Natural killer cell treated with Interleukin-12 subunit alpha and Interleukin-12 subunit beta and Interleukin-15 and Interleukin-18, amount 100 ng/mL, for 72 hours (primary cell): ENCODE measurements around the gene DMPK. TPM values are rescaled to one million over a fixed set of nuclear protein-coding genes. Genes with fewer than 3 reads are reported as not detected.
A peak's percentile ranks its signal among the peaks of the same experiment; 100 is the strongest.
"Not testable (repeated sequence)": the region's sequence is repeated elsewhere in the genome, so short reads cannot be mapped to it uniquely, and the experiment has no call there.

Experiments
- ATAC-seq, 2 donors: fragments of 150-1000 bp; cut with Tn5 transposase in 1 of 2; sonication (Bioruptor Pico), chemical (Tn5 transposase) in 1 of 2; 2 replicates each; pipeline ENCODE4 v1.10.0; 2021
- DNase-seq: peaks from one replicate; pipeline ENCODE4 v3.0.0; 2022; ENCODE audit warnings: low spot score
- H3K27ac Mint-ChIP-seq, 2 donors: 1 replicate in 1 of 2; 2 replicates in 1 of 2; pipeline ENCODE4 v1.8.0; 2022; ENCODE audit warnings: mixed read lengths in 2 of 2, mild to moderate bottlenecking in 1 of 2, moderate library complexity in 1 of 2
- H3K27me3 Mint-ChIP-seq, 2 donors: 1 replicate in 1 of 2; 2 replicates in 1 of 2; pipeline ENCODE4 v1.8.0; 2022; ENCODE audit warnings: mixed read lengths in 2 of 2
- H3K36me3 Mint-ChIP-seq: one replicate; pipeline ENCODE4 v1.8.0; 2022; ENCODE audit warnings: mixed read lengths
- H3K4me1 Mint-ChIP-seq, 2 donors: 1 replicate in 1 of 2; 2 replicates in 1 of 2; pipeline ENCODE4 v1.8.0; 2022; ENCODE audit warnings: low read depth in 2 of 2, mixed read lengths in 2 of 2, mild to moderate bottlenecking in 1 of 2
- H3K4me3 Mint-ChIP-seq: one replicate; pipeline ENCODE4 v1.8.0; 2022; ENCODE audit warnings: mixed read lengths
- H3K9me3 Mint-ChIP-seq: 2 replicates; pipeline ENCODE4 v1.8.0; 2022; ENCODE audit warnings: mixed read lengths
- total RNA-seq, 2 donors: library from RNA; stranded (reverse); gene quantifications; one replicate each; pipeline ENCODE4 v1.2.3, GENCODE V29; 2022

DMPK gene
- total RNA-seq, 2 donors from 2014 or later = 40.8 to 51.1 TPM

- Mint-ChIP-seq H3K4me1 (peaks cover 1 to 4% of the 10 kb centered on the region in 2 donors), H3K9me3 (no peaks in the 10 kb centered on the region), H3K36me3 (no peaks in the 10 kb centered on the region), H3K27me3 (peaks cover 10 to 15% of the 10 kb centered on the region in 2 donors), H3K4me3 (no peak overlapping the region), H3K27ac (no peak overlapping the region)
- DNase-seq (no peak), ATAC-seq (no peak)
These were observed 22.1 kb upstream of the DMPK start for GRCh38 chr19:45804140-45804958.

GRCh38 chr19:45801603-45802175, 19.4 kb upstream of the DMPK start:
- no peaks in the 10 kb centered on the region for H3K36me3 Mint-ChIP-seq
- no peaks in the 10 kb centered on the region for H3K9me3 Mint-ChIP-seq
- H3K4me3 Mint-ChIP-seq = no peak overlapping the region
- ATAC-seq (peak in 1 of 2 donors; percentile 26), DNase-seq (no peak)
- H3K4me1 Mint-ChIP-seq = peaks cover 0 to 7% of the 10 kb centered on the region in 2 donors
- H3K27me3 Mint-ChIP-seq = peaks cover 16 to 22% of the 10 kb centered on the region in 2 donors
- no peak overlapping the region for H3K27ac Mint-ChIP-seq

- H3K27me3 Mint-ChIP-seq = peaks cover 15 to 17% of the 10 kb centered on the region in 2 donors
- ATAC-seq (no peak), DNase-seq (no peak)
- H3K9me3 Mint-ChIP-seq = no peaks in the 10 kb centered on the region
- no peaks in the 10 kb centered on the region for H3K36me3 Mint-ChIP-seq
- no peak overlapping the region for H3K27ac Mint-ChIP-seq
- H3K4me3 Mint-ChIP-seq = no peak overlapping the region
- H3K4me1 Mint-ChIP-seq = peaks cover 0 to 4% of the 10 kb centered on the region in 2 donors
These were observed 17.8 kb upstream of the DMPK start for GRCh38 chr19:45800070-45800553.

- H3K27ac Mint-ChIP-seq, H3K4me3 Mint-ChIP-seq, H3K36me3 Mint-ChIP-seq, ATAC-seq, H3K9me3 Mint-ChIP-seq, DNase-seq, H3K4me1 Mint-ChIP-seq: not testable (repeated sequence)
- peaks cover 19 to 23% of the 10 kb centered on the region in 2 donors for H3K27me3 Mint-ChIP-seq
These were observed 17.3 kb upstream of the DMPK start for GRCh38 chr19:45799541-45799940.

- no peak overlapping the region for H3K4me3 Mint-ChIP-seq
- H3K27me3 Mint-ChIP-seq = peaks cover 19 to 25% of the 10 kb centered on the region in 2 donors
- no peaks in the 10 kb centered on the region for H3K9me3 Mint-ChIP-seq
- no peaks in the 10 kb centered on the region for H3K36me3 Mint-ChIP-seq
- DNase-seq (no peak), ATAC-seq (peak; percentile 69 to 70)
- H3K27ac Mint-ChIP-seq = no peak overlapping the region
- peaks cover under 1 to 5% of the 10 kb centered on the region in 2 donors for H3K4me1 Mint-ChIP-seq
These were observed 16.8 kb upstream of the DMPK start for GRCh38 chr19:45798995-45799517.

- Mint-ChIP-seq H3K4me1 (peaks cover 33 to 34% of the 10 kb centered on the region in 2 donors), H3K4me3 (peak overlapping the region; percentile 5), H3K36me3 (no peaks in the 10 kb centered on the region), H3K27ac (no peak overlapping the region), H3K27me3 (peaks cover 13 to 16% of the 10 kb centered on the region in 2 donors), H3K9me3 (no peaks in the 10 kb centered on the region)
- ATAC-seq (no peak), DNase-seq (no peak)
These were observed 12.3 kb upstream of the DMPK start for GRCh38 chr19:45794627-45795026.

GRCh38 chr19:45793876-45794275, 11.6 kb upstream of the DMPK start:
- Mint-ChIP-seq H3K4me1 (peaks cover 34 to 37% of the 10 kb centered on the region in 2 donors), H3K4me3 (peak overlapping the region; percentile 82), H3K36me3 (peaks cover 6% of the 10 kb centered on the region), H3K9me3 (no peaks in the 10 kb centered on the region), H3K27ac (peak overlapping the region in 1 of 2 donors; percentile 75), H3K27me3 (peaks cover 11 to 12% of the 10 kb centered on the region in 2 donors)
- DNase-seq = no peak
- ATAC-seq = no peak

- Mint-ChIP-seq H3K9me3 (no peaks in the 10 kb centered on the region), H3K4me3 (peak overlapping the region; percentile 82), H3K4me1 (peaks cover 35 to 37% of the 10 kb centered on the region in 2 donors), H3K27me3 (peaks cover 9 to 11% of the 10 kb centered on the region in 2 donors), H3K36me3 (peaks cover 9% of the 10 kb centered on the region), H3K27ac (peak overlapping the region; percentile 65 to 75)
- DNase-seq (no peak), ATAC-seq (no peak)
These were observed 10.9 kb upstream of the DMPK start for GRCh38 chr19:45793178-45793564.

- DNase-seq (peak; percentile 100), ATAC-seq (peak; percentile 97 to 98)
- H3K4me3 Mint-ChIP-seq = peak within 1 kb of the TSS; percentile 93
- H3K27ac Mint-ChIP-seq = peak within 1 kb of the TSS; percentile 65 to 75
- peaks cover 8 to 9% of the 10 kb centered on the region in 2 donors for H3K27me3 Mint-ChIP-seq
- no peaks in the 10 kb centered on the region for H3K9me3 Mint-ChIP-seq
- peaks cover 9% of the 10 kb centered on the region for H3K36me3 Mint-ChIP-seq
- peaks cover 37 to 38% of the 10 kb centered on the region in 2 donors for H3K4me1 Mint-ChIP-seq
These were observed 10.3 kb upstream of the DMPK start, which contains the start of gene DMWD for GRCh38 chr19:45792470-45793177. Gene DMWD, minus strand, starts transcription at chr19:45792845. Its CDS starts 89 bp downstream, at chr19:45792756.

GRCh38 chr19:45791744-45792469, 9.6 kb upstream of the DMPK start:
- Mint-ChIP-seq H3K4me1 (peaks cover 37 to 38% of the 10 kb centered on the region in 2 donors), H3K9me3 (no peaks in the 10 kb centered on the region), H3K27ac (peak overlapping the region; percentile 51 to 54), H3K4me3 (peak overlapping the region; percentile 93), H3K36me3 (peaks cover 9% of the 10 kb centered on the region), H3K27me3 (peaks cover 8 to 9% of the 10 kb centered on the region in 2 donors)
- no peak for DNase-seq
- ATAC-seq = no peak

GRCh38 chr19:45790942-45791341, 8.7 kb upstream of the DMPK start:
- Mint-ChIP-seq H3K27ac (peak overlapping the region; percentile 51 to 54), H3K27me3 (peaks cover 8 to 9% of the 10 kb centered on the region in 2 donors), H3K4me1 (peaks cover 37 to 40% of the 10 kb centered on the region in 2 donors), H3K9me3 (no peaks in the 10 kb centered on the region), H3K4me3 (peak overlapping the region; percentile 93), H3K36me3 (peaks cover 9% of the 10 kb centered on the region)
- peak in 1 of 2 donors; percentile 49 for ATAC-seq
- no peak for DNase-seq

GRCh38 chr19:45789035-45789786, 6.9 kb upstream of the DMPK start:
- Mint-ChIP-seq H3K27me3 (peaks cover 0 to 2% of the 10 kb centered on the region in 2 donors), H3K4me3 (no peak overlapping the region), H3K4me1 (peaks cover 37 to 40% of the 10 kb centered on the region in 2 donors), H3K27ac (no peak overlapping the region), H3K36me3 (peaks cover 9% of the 10 kb centered on the region), H3K9me3 (no peaks in the 10 kb centered on the region)
- ATAC-seq = no peak
- no peak for DNase-seq
